ENCODE data around the gene PRPF31.

The PRPF31 gene

DNA sequence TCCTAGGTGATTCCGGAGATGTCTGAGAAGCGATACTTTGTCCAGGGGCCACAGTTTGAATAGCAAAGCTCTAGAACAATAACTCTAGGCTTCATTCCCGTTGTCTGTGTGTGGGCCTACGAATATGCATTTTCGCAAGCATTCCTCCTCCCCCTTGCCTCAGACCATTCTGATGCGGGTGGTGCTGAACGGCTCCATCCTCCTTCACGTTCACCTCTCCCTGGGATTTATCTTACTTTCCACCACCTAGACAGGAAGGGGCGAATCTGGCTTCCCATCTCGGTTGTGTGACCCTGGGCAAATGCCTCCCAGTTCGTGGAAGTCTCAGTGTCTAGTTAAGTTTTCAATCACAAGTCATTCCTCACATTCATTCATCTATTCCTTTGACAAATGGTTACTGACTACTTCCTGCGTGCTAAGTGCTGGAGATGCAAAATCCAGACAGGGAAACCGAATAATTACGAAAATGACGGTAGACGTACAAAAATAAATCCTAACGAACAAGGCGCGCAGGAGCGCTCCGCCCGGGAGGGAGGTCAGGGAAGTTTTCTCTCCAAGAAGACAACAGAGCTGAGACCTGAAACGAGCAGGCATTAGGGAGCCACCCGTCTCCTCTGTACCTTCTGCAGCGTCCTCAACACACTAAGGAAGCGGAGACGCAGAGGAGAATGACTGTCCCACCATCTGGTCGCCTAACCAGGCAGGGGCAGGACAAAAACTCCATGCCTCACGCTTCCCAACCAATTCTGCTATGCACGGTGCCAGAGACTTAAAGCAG, 20.7 kb downstream of the PRPF31 start:
- TF ChIP-seq, protein P1, sequence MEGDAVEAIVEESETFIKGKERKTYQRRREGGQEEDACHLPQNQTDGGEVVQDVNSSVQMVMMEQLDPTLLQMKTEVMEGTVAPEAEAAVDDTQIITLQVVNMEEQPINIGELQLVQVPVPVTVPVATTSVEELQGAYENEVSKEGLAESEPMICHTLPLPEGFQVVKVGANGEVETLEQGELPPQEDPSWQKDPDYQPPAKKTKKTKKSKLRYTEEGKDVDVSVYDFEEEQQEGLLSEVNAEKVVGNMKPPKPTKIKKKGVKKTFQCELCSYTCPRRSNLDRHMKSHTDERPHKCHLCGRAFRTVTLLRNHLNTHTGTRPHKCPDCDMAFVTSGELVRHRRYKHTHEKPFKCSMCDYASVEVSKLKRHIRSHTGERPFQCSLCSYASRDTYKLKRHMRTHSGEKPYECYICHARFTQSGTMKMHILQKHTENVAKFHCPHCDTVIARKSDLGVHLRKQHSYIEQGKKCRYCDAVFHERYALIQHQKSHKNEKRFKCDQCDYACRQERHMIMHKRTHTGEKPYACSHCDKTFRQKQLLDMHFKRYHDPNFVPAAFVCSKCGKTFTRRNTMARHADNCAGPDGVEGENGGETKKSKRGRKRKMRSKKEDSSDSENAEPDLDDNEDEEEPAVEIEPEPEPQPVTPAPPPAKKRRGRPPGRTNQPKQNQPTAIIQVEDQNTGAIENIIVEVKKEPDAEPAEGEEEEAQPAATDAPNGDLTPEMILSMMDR (IDR thresholded peaks at IDR 0.05; ENCODE audit: insufficient read depth, missing control alignments) = no peak
- DNase-seq (ENCODE audit: insufficient read length, low spot score) (no peak), FAIRE-seq (no peak)

DNA sequence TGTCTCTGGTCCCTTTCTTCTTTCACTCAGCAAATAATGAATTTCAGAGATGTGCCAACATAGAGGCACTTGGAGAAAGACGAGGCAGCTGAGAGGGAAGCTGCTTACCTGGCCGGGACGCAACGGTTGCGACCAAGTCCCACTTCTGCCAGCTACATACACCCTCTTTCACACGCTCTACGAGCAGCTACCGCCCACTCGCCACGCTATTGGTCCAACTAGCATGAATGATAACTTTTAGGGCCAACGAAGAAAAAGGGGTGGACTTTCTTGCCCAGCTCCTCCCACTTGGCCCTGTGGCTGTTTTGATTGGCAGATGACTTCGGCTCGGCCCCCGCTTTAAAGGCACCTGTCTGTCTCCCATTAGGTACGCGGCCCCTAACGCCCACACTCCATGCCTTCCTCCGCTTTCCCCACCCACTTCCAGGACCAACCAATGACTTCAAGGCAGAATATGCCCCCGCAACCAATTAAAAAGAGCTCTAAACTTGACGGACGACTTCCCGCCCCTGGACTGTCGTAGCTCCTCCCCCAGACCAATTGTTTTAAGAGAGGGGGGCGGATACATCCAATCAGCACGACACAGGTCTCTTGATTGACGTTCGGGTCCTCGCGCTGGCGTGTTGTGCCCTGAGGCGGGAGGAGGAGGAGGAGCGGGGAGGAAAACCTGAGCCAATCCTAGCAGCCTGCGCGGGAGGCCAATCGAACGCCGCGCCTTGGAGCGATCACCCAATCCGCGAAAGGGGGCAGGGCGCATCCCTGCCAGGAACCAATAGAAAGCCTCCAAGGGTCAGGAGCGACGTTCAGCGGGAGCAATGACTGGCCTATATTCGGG, 21.5 kb downstream of the PRPF31 start:
- peak; percentile 98 for DNase-seq (ENCODE audit: insufficient read length, low spot score)
- TF ChIP-seq, protein P1 (IDR thresholded peaks at IDR 0.05; ENCODE audit: insufficient read depth, missing control alignments) = no peak
- FAIRE-seq = peak; percentile 61

DNA sequence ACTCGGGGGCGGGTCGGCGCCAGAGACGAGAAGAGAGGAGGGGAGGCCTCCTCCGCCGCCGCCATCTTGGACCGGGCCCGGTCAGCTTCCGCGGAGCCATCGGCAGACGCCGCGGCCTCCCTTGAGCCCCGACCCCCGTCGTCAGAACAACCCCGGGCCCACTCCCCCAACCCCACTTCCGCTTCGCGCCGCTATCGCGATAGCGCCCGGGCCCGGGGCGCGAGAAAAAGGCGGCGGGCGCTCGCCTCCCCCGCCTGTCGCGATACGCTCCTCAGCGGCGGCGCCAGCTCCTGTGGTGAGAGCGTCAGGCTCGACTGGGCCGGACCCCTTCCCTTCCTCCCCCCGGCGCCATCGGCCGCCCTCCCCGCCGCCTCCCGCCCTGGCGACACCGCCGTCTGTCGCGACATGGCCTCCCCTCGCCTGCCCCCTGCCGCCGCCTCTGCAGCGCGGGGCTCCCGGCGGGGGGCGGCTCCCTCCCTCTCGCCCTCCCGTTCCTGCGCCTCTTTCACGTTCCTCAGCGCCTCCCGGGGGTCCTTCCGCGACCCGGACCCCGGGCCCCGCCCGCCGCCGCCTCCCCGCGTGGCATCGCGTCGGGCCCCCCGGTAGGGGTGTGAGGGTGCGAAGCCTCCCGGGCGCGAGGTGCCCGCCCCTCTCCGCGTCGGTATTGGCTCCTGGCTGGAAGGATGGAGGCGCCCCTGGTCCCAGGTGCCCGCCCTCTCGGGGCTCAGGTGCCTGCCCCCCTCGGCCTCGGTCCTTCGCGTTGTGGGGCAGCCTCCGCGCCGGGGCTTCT, 22.3 kb downstream of the PRPF31 start, which contains the start of gene CNOT3:
CNOT3 (plus strand) TSS at position 64 of the 790 bp plus-strand sequence. CDS start 5,217 bp downstream, outside the sequence.
- TF ChIP-seq, protein P1 (IDR thresholded peaks at IDR 0.05; ENCODE audit: insufficient read depth, missing control alignments) = no peak
- no peak for DNase-seq (ENCODE audit: insufficient read length, low spot score)
- no peak for FAIRE-seq

DNA sequence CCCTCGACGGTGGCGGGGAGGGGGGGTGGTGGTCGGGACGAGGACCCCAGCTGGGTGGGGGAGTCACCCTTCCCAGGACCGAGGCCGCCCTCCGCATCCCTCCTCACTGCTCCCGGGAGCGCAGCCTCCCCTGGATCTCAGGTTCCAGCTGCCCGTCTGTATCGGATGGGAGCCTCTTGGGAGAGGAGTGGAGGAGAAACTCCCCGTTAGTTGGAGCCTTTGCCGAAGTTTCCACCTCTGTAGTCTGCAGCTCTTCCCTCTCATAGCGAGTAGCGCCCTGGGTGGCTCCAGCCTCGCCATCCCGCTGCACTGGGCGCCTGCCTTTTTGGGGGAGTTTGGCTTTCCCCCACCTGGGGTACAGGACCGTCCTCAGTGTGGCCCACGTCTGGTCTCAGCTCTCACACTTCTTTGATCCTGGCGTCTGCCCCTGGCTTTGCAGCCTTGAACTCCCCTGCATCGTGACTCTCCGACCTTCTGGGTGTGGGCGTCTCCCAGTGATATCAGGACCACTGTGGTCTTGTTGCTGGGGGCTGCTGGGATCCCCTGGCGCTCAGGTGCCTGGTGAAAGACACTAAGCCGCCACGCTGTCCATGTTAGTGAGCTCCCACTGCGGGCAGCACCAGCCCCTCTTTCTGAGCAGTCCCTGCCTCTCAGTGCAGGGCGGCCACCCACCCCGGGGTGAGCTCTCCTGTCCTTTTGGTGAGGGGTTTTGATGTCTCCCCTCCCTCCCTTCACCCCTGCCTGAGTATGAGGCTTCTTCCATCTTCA, 23.1 kb downstream of the PRPF31 start:
- FAIRE-seq (no peak), DNase-seq (ENCODE audit: insufficient read length, low spot score) (no peak)
- TF ChIP-seq, protein P1 (IDR thresholded peaks at IDR 0.05; ENCODE audit: insufficient read depth, missing control alignments) = no peak

DNA sequence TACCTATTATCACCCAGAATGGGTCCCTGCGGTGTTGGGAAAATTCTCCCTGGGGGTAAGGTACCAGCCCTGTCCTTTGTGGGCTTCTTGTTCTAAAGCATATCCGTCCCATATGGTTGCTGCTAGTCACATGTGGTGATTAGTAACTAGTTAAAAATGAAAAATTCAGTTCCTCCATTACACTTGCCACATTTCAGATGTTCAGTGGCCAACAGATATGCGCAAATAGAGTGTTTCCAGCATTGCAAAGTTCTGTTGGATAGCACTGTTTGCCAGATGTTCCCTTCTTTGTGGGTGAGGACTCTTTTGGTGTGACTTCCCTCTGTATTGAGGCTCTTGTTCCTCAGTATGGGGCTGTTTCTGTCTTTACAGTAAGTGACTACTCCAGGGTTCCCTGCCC, 25.8 kb downstream of the PRPF31 start:
- no peak for FAIRE-seq
- TF ChIP-seq, protein P1 (IDR thresholded peaks at IDR 0.05; ENCODE audit: insufficient read depth, missing control alignments) = no peak

DNA sequence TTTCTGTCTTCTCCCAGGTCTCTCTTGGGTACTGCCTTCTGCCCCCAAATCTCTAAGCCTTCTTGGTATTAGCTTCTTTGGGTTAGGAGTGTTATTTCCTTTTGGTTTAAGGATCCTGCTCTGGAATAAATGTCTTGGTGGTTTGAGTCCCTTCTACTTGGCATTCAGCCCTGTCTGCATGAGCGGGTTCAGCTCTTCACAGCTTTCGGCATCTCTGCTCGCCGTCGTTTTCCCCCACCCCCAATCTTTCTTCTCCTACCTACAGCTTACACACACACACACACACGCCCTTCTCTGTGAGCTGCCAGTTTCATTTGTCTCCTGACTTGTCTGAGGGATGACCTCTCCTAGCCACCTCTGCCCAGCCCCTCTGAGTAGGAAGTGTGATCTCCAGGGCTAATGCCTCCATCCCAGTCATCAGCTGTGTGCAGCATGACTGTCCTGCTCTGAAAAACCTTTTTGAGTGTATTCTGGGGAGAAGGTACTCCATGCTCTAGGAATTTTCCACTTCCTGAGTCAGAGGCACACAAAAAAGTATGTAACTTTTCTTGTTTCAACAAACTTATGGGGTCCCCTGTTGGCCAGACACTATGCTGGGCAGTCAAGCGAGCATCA, 26.7 kb downstream of the PRPF31 start:
- FAIRE-seq = no peak
- TF ChIP-seq, protein P1 (IDR thresholded peaks at IDR 0.05; ENCODE audit: insufficient read depth, missing control alignments) = no peak

More for the DNA sequence above, 25.8 kb downstream of the PRPF31 start:
- no peak for DNase-seq (ENCODE audit: insufficient read length, low spot score)

More for the DNA sequence above, 26.7 kb downstream of the PRPF31 start:
- no peak for DNase-seq (ENCODE audit: insufficient read length, low spot score)
